ENCODE data around the gene SCYL1. TPM values are rescaled to one million over a fixed set of nuclear protein-coding genes. Genes with fewer than 3 reads are reported as not detected.

Gene SCYL1
- total and polyA plus RNA-seq, 2 experiments from 2014 or later, result 52.7 to 66.1 TPM

DNA sequence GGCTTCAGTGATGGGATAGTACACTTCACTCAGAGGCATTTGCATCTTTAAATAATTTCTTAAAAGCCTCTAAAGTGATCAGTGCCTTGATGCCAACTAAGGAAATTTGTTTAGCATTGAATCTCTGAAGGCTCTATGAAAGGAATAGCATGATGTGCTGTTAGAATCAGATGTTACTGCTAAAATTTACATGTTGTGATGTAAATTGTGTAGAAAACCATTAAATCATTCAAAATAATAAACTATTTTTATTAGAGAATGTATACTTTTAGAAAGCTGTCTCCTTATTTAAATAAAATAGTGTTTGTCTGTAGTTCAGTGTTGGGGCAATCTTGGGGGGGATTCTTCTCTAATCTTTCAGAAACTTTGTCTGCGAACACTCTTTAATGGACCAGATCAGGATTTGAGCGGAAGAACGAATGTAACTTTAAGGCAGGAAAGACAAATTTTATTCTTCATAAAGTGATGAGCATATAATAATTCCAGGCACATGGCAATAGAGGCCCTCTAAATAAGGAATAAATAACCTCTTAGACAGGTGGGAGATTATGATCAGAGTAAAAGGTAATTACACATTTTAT is 21.4 kb upstream of the SCYL1 start:
- H3K36me3 Mint-ChIP-seq (ENCODE audit: low read depth), result no peaks in the 10 kb centered on the region; the same call in 2 of the 3 replicates
- H2AFZ ChIP-seq, result no peak overlapping the region
- H4K20me1 ChIP-seq (replicated peaks; ENCODE audit: insufficient read depth), result peaks cover 61% of the 10 kb centered on the region
- peaks cover 15% of the 10 kb centered on the region; the same call in 2 of the 3 replicates for H3K9me3 Mint-ChIP-seq
- no peak for DNase-seq (ENCODE audit: low spot score)
- H3K4me2 ChIP-seq, result peak overlapping the region; percentile 84
- H3K4me1 ChIP-seq (ENCODE audit: insufficient read depth), result peaks cover 25% of the 10 kb centered on the region
- no peak for ATAC-seq
- H3K27me3 Mint-ChIP-seq (ENCODE audit: insufficient read depth, low read depth, poor library complexity), result peaks cover 47% of the 10 kb centered on the region
- H3K36me3 ChIP-seq (ENCODE audit: insufficient read depth), result peaks cover 57% of the 10 kb centered on the region
- peak overlapping the region; percentile 100; the same call in 1 of the 2 replicates for H3K27ac ChIP-seq (ENCODE audit: low read depth)
- H3K4me3 ChIP-seq, result peak overlapping the region; percentile 65
- H3K9me2 ChIP-seq (ENCODE audit: insufficient read depth), result no peaks in the 10 kb centered on the region
- H3K27me3 ChIP-seq (ENCODE audit: insufficient read depth), result no peaks in the 10 kb centered on the region
- TF ChIP-seq, protein P1, sequence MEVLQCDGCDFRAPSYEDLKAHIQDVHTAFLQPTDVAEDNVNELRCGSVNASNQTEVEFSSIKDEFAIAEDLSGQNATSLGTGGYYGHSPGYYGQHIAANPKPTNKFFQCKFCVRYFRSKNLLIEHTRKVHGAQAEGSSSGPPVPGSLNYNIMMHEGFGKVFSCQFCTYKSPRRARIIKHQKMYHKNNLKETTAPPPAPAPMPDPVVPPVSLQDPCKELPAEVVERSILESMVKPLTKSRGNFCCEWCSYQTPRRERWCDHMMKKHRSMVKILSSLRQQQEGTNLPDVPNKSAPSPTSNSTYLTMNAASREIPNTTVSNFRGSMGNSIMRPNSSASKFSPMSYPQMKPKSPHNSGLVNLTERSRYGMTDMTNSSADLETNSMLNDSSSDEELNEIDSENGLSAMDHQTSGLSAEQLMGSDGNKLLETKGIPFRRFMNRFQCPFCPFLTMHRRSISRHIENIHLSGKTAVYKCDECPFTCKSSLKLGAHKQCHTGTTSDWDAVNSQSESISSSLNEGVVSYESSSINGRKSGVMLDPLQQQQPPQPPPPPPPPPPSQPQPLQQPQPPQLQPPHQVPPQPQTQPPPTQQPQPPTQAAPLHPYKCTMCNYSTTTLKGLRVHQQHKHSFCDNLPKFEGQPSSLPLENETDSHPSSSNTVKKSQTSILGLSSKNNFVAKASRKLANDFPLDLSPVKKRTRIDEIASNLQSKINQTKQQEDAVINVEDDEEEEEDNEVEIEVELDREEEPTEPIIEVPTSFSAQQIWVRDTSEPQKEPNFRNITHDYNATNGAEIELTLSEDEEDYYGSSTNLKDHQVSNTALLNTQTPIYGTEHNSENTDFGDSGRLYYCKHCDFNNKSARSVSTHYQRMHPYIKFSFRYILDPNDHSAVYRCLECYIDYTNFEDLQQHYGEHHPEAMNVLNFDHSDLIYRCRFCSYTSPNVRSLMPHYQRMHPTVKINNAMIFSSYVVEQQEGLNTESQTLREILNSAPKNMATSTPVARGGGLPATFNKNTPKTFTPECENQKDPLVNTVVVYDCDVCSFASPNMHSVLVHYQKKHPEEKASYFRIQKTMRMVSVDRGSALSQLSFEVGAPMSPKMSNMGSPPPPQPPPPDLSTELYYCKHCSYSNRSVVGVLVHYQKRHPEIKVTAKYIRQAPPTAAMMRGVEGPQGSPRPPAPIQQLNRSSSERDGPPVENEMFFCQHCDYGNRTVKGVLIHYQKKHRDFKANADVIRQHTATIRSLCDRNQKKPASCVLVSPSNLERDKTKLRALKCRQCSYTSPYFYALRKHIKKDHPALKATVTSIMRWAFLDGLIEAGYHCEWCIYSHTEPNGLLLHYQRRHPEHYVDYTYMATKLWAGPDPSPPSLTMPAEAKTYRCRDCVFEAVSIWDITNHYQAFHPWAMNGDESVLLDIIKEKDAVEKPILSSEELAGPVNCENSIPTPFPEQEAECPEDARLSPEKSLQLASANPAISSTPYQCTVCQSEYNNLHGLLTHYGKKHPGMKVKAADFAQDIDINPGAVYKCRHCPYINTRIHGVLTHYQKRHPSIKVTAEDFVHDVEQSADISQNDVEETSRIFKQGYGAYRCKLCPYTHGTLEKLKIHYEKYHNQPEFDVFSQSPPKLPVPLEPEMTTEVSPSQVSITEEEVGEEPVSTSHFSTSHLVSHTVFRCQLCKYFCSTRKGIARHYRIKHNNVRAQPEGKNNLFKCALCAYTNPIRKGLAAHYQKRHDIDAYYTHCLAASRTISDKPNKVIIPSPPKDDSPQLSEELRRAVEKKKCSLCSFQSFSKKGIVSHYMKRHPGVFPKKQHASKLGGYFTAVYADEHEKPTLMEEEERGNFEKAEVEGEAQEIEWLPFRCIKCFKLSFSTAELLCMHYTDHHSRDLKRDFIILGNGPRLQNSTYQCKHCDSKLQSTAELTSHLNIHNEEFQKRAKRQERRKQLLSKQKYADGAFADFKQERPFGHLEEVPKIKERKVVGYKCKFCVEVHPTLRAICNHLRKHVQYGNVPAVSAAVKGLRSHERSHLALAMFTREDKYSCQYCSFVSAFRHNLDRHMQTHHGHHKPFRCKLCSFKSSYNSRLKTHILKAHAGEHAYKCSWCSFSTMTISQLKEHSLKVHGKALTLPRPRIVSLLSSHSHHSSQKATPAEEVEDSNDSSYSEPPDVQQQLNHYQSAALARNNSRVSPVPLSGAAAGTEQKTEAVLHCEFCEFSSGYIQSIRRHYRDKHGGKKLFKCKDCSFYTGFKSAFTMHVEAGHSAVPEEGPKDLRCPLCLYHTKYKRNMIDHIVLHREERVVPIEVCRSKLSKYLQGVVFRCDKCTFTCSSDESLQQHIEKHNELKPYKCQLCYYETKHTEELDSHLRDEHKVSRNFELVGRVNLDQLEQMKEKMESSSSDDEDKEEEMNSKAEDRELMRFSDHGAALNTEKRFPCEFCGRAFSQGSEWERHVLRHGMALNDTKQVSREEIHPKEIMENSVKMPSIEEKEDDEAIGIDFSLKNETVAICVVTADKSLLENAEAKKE (CRISPR knock-in tag; IDR thresholded peaks at IDR 0.05), result no peak
- TF ChIP-seq, protein P2, sequence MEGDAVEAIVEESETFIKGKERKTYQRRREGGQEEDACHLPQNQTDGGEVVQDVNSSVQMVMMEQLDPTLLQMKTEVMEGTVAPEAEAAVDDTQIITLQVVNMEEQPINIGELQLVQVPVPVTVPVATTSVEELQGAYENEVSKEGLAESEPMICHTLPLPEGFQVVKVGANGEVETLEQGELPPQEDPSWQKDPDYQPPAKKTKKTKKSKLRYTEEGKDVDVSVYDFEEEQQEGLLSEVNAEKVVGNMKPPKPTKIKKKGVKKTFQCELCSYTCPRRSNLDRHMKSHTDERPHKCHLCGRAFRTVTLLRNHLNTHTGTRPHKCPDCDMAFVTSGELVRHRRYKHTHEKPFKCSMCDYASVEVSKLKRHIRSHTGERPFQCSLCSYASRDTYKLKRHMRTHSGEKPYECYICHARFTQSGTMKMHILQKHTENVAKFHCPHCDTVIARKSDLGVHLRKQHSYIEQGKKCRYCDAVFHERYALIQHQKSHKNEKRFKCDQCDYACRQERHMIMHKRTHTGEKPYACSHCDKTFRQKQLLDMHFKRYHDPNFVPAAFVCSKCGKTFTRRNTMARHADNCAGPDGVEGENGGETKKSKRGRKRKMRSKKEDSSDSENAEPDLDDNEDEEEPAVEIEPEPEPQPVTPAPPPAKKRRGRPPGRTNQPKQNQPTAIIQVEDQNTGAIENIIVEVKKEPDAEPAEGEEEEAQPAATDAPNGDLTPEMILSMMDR (conservative IDR thresholded peaks at IDR 0.05; ENCODE audit: low read depth in 2 of 2), result no peak
- TF ChIP-seq EZH2phosphoT487 (IDR thresholded peaks at IDR 0.05; ENCODE audit: unreplicated experiment) (no peak), JUNB (IDR thresholded peaks at IDR 0.05; ENCODE audit: unreplicated experiment) (no peak), ZNF331 (CRISPR knock-in tag; IDR thresholded peaks at IDR 0.05; ENCODE audit: low read depth) (no peak), STAT1 (IDR thresholded peaks at IDR 0.05; ENCODE audit: unreplicated experiment) (no peak), EZH2 (IDR thresholded peaks at IDR 0.05; ENCODE audit: low read depth, unreplicated experiment) (no peak), NANOG (IDR thresholded peaks at IDR 0.05; ENCODE audit: borderline replicate concordance) (no peak), POLR2AphosphoS5 (IDR thresholded peaks at IDR 0.05; ENCODE audit: low read depth) (no peak), ZNF114 (CRISPR knock-in tag; IDR thresholded peaks at IDR 0.05) (no peak), CREB1 (CRISPR knock-in tag; IDR thresholded peaks at IDR 0.05; ENCODE audit: low read depth) (no peak)
- TF ChIP-seq, protein P3, sequence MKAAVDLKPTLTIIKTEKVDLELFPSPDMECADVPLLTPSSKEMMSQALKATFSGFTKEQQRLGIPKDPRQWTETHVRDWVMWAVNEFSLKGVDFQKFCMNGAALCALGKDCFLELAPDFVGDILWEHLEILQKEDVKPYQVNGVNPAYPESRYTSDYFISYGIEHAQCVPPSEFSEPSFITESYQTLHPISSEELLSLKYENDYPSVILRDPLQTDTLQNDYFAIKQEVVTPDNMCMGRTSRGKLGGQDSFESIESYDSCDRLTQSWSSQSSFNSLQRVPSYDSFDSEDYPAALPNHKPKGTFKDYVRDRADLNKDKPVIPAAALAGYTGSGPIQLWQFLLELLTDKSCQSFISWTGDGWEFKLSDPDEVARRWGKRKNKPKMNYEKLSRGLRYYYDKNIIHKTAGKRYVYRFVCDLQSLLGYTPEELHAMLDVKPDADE (IDR thresholded peaks at IDR 0.05), result no peak
- TF ChIP-seq, protein P4, sequence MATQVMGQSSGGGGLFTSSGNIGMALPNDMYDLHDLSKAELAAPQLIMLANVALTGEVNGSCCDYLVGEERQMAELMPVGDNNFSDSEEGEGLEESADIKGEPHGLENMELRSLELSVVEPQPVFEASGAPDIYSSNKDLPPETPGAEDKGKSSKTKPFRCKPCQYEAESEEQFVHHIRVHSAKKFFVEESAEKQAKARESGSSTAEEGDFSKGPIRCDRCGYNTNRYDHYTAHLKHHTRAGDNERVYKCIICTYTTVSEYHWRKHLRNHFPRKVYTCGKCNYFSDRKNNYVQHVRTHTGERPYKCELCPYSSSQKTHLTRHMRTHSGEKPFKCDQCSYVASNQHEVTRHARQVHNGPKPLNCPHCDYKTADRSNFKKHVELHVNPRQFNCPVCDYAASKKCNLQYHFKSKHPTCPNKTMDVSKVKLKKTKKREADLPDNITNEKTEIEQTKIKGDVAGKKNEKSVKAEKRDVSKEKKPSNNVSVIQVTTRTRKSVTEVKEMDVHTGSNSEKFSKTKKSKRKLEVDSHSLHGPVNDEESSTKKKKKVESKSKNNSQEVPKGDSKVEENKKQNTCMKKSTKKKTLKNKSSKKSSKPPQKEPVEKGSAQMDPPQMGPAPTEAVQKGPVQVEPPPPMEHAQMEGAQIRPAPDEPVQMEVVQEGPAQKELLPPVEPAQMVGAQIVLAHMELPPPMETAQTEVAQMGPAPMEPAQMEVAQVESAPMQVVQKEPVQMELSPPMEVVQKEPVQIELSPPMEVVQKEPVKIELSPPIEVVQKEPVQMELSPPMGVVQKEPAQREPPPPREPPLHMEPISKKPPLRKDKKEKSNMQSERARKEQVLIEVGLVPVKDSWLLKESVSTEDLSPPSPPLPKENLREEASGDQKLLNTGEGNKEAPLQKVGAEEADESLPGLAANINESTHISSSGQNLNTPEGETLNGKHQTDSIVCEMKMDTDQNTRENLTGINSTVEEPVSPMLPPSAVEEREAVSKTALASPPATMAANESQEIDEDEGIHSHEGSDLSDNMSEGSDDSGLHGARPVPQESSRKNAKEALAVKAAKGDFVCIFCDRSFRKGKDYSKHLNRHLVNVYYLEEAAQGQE (IDR thresholded peaks at IDR 0.05; ENCODE audit: unreplicated experiment), result no peak
- peaks cover 78% of the 10 kb centered on the region for H3K79me2 ChIP-seq (replicated peaks; ENCODE audit: insufficient read depth)
- H3K27ac Mint-ChIP-seq, result no peak overlapping the region
- H3F3A ChIP-seq (replicated peaks; ENCODE audit: low read depth), result peaks cover 79% of the 10 kb centered on the region
- no peak overlapping the region for H3K4me3 Mint-ChIP-seq
- peaks cover 40% of the 10 kb centered on the region for H3K4me1 Mint-ChIP-seq
